ENCODE results near the gene PLA2G4D. TPM values are rescaled to one million over a fixed set of nuclear protein-coding genes. Genes with fewer than 3 reads are reported as not detected.

Gene PLA2G4D
- total RNA-seq, 4 donors from 2014 or later = 22.0 to 51.6 (median 29.2) TPM

GRCh38 chr15:42140383-42141070 is 46.2 kb upstream of the PLA2G4D start:
- H3K4me3 ChIP-seq (ENCODE audit: low read depth, poor library complexity, severe bottlenecking) = no peak overlapping the region
- peak in 1 of 2 donors; percentile 70 for DNase-seq (ENCODE audit: low spot score in 2 of 2)
- 74 to 83% methylated on average over 7 to 8 of the region's 8 CpGs for WGBS, 2 donors
- intact Hi-C loops (cut with DNase I; ENCODE audit: low total_unique reads) = loop anchor here (10.0 kb wide), 1 partner anchor 156 kb away; no protein-coding TSS in a partner anchor
- TF ChIP-seq POLR2A (IDR thresholded peaks at IDR 0.05) = no peak
- TF ChIP-seq CTCF (IDR thresholded peaks at IDR 0.05) = no peak

- H3K4me3 ChIP-seq (ENCODE audit: low read depth, poor library complexity, severe bottlenecking) = no peak overlapping the region
- peak in 1 of 2 donors; percentile 59 for DNase-seq (ENCODE audit: low spot score in 2 of 2)
- TF ChIP-seq POLR2A (IDR thresholded peaks at IDR 0.05) (no peak), CTCF (IDR thresholded peaks at IDR 0.05) (no peak)
- WGBS, 2 donors = 55% methylated on average over 6 of the region's 6 CpGs
- intact Hi-C loops (cut with DNase I; ENCODE audit: low total_unique reads) = no loop called here
These were observed 45.2 kb upstream of the PLA2G4D start for GRCh38 chr15:42139596-42139995.

- TF ChIP-seq POLR2A (IDR thresholded peaks at IDR 0.05) (no peak), CTCF (IDR thresholded peaks at IDR 0.05) (no peak)
- 50 to 62% methylated on average over 3 of the region's 3 CpGs for WGBS, 2 donors
- DNase-seq (ENCODE audit: low spot score in 2 of 2) = peak in 1 of 2 donors; percentile 54
- H3K4me3 ChIP-seq (ENCODE audit: low read depth, poor library complexity, severe bottlenecking) = no peak overlapping the region
- intact Hi-C loops (cut with DNase I; ENCODE audit: low total_unique reads) = no loop called here
These were observed 44.6 kb upstream of the PLA2G4D start for GRCh38 chr15:42138968-42139386.

- TF ChIP-seq POLR2A (IDR thresholded peaks at IDR 0.05) (no peak), CTCF (IDR thresholded peaks at IDR 0.05) (no peak)
- intact Hi-C loops (cut with DNase I; ENCODE audit: low total_unique reads) = no loop called here
- DNase-seq (ENCODE audit: low spot score in 2 of 2) = peak in 1 of 2 donors; percentile 7
- 88 to 89% methylated on average over 4 of the region's 4 CpGs for WGBS, 2 donors
- no peak overlapping the region for H3K4me3 ChIP-seq (ENCODE audit: low read depth, poor library complexity, severe bottlenecking)
These were observed 44.0 kb upstream of the PLA2G4D start for GRCh38 chr15:42138411-42138810.

GRCh38 chr15:42137461-42138261 is 43.3 kb upstream of the PLA2G4D start:
- intact Hi-C loops (cut with DNase I; ENCODE audit: low total_unique reads) = no loop called here
- H3K4me3 ChIP-seq (ENCODE audit: low read depth, poor library complexity, severe bottlenecking) = no peak overlapping the region
- 47 to 49% methylated on average over 11 of the region's 11 CpGs for WGBS, 2 donors
- DNase-seq (ENCODE audit: low spot score in 2 of 2) = peak; percentile 25 to 74
- TF ChIP-seq CTCF (IDR thresholded peaks at IDR 0.05) (no peak), POLR2A (IDR thresholded peaks at IDR 0.05) (no peak)
